Measurements from ENCODE around the gene ELSPBP1. TPM values are rescaled to one million over a fixed set of nuclear protein-coding genes. Genes with fewer than 3 reads are reported as not detected.

Gene ELSPBP1
- total and polyA plus RNA-seq, 2 donors (not counting 1 experiment from before 2014, with no cell fraction given): not detected

GRCh38 chr19:48053076-48053475, 58.6 kb downstream of the ELSPBP1 start:
- no peak for DNase-seq (ENCODE audit: low read depth in 2 of 2)
- no peak overlapping the region for H3K4me2 ChIP-seq (ENCODE audit: extremely low read depth, insufficient read depth, low read length)
- H3K36me3 ChIP-seq (ENCODE audit: control insufficient read depth, insufficient read depth, low read length): no peaks in the 10 kb centered on the region
- no peaks in the 10 kb centered on the region for H3K27me3 ChIP-seq (ENCODE audit: control insufficient read depth, insufficient read depth, low read length)
- TF ChIP-seq CTCF (conservative IDR thresholded peaks at IDR 0.05 in 1 of 2, IDR thresholded peaks at IDR 0.05 in 1 of 2; ENCODE audit: low read depth in 1 of 2, low read length in 2 of 2): no peak
- no peak for TF ChIP-seq EZH2 (IDR thresholded peaks at IDR 0.05; ENCODE audit: low read length, missing control alignments)
- H4K20me1 ChIP-seq (ENCODE audit: control insufficient read depth, extremely low read depth, insufficient read depth, low read length): no peaks in the 10 kb centered on the region
- no peak overlapping the region for H3K9ac ChIP-seq (ENCODE audit: insufficient read depth, low read length)
- H3K4me1 ChIP-seq (ENCODE audit: control insufficient read depth, extremely low read depth, insufficient read depth, low read length): no peaks in the 10 kb centered on the region
- H2AFZ ChIP-seq (ENCODE audit: low read length): no peak overlapping the region
- H3K27ac ChIP-seq (ENCODE audit: insufficient read depth, low read length): no peak overlapping the region
- H3K4me3 ChIP-seq (replicated peaks in 1 of 4; ENCODE audit: control extremely low read depth in 1 of 4, insufficient read depth in 1 of 4, low read depth in 3 of 4, low read length in 4 of 4): no peak overlapping the region
- H3K79me2 ChIP-seq (ENCODE audit: control insufficient read depth, insufficient read depth, low read length): no peaks in the 10 kb centered on the region
- no peaks in the 10 kb centered on the region for H3K9me3 ChIP-seq (ENCODE audit: control insufficient read depth, insufficient read depth, low read depth, low read length)

GRCh38 chr19:48053856-48054255, 59.4 kb downstream of the ELSPBP1 start:
- no peak overlapping the region for H3K4me2 ChIP-seq (ENCODE audit: extremely low read depth, insufficient read depth, low read length)
- no peak overlapping the region for H3K9ac ChIP-seq (ENCODE audit: insufficient read depth, low read length)
- no peak for DNase-seq (ENCODE audit: low read depth in 2 of 2)
- no peak for TF ChIP-seq CTCF (conservative IDR thresholded peaks at IDR 0.05 in 1 of 2, IDR thresholded peaks at IDR 0.05 in 1 of 2; ENCODE audit: low read depth in 1 of 2, low read length in 2 of 2)
- TF ChIP-seq EZH2 (IDR thresholded peaks at IDR 0.05; ENCODE audit: low read length, missing control alignments): no peak
- no peak overlapping the region for H2AFZ ChIP-seq (ENCODE audit: low read length)
- H3K79me2 ChIP-seq (ENCODE audit: control insufficient read depth, insufficient read depth, low read length): no peaks in the 10 kb centered on the region
- no peak overlapping the region for H3K4me3 ChIP-seq (replicated peaks in 1 of 4; ENCODE audit: control extremely low read depth in 1 of 4, insufficient read depth in 1 of 4, low read depth in 3 of 4, low read length in 4 of 4)
- no peaks in the 10 kb centered on the region for H3K27me3 ChIP-seq (ENCODE audit: control insufficient read depth, insufficient read depth, low read length)
- no peaks in the 10 kb centered on the region for H3K9me3 ChIP-seq (ENCODE audit: control insufficient read depth, insufficient read depth, low read depth, low read length)
- no peaks in the 10 kb centered on the region for H3K4me1 ChIP-seq (ENCODE audit: control insufficient read depth, extremely low read depth, insufficient read depth, low read length)
- no peaks in the 10 kb centered on the region for H3K36me3 ChIP-seq (ENCODE audit: control insufficient read depth, insufficient read depth, low read length)
- H4K20me1 ChIP-seq (ENCODE audit: control insufficient read depth, extremely low read depth, insufficient read depth, low read length): no peaks in the 10 kb centered on the region
- no peak overlapping the region for H3K27ac ChIP-seq (ENCODE audit: insufficient read depth, low read length)

GRCh38 chr19:48059331-48059730, 64.9 kb downstream of the ELSPBP1 start:
- Histone ChIP-seq H2AFZ (ENCODE audit: low read length) (no peak overlapping the region), H3K4me3 (replicated peaks in 1 of 4; ENCODE audit: control extremely low read depth in 1 of 4, insufficient read depth in 1 of 4, low read depth in 3 of 4, low read length in 4 of 4) (no peak overlapping the region), H3K27me3 (ENCODE audit: control insufficient read depth, insufficient read depth, low read length) (no peaks in the 10 kb centered on the region)

More at GRCh38 chr19:48059331-48059730, 64.9 kb downstream of the ELSPBP1 start:
- TF ChIP-seq CTCF (conservative IDR thresholded peaks at IDR 0.05 in 1 of 2, IDR thresholded peaks at IDR 0.05 in 1 of 2; ENCODE audit: low read depth in 1 of 2, low read length in 2 of 2): no peak
- no peak for TF ChIP-seq EZH2 (IDR thresholded peaks at IDR 0.05; ENCODE audit: low read length, missing control alignments)
- Histone ChIP-seq H3K9me3 (ENCODE audit: control insufficient read depth, insufficient read depth, low read depth, low read length) (no peaks in the 10 kb centered on the region), H3K4me1 (ENCODE audit: control insufficient read depth, extremely low read depth, insufficient read depth, low read length) (no peaks in the 10 kb centered on the region), H3K4me2 (ENCODE audit: extremely low read depth, insufficient read depth, low read length) (no peak overlapping the region), H4K20me1 (ENCODE audit: control insufficient read depth, extremely low read depth, insufficient read depth, low read length) (no peaks in the 10 kb centered on the region), H3K79me2 (ENCODE audit: control insufficient read depth, insufficient read depth, low read length) (no peaks in the 10 kb centered on the region), H3K9ac (ENCODE audit: insufficient read depth, low read length) (no peak overlapping the region), H3K27ac (ENCODE audit: insufficient read depth, low read length) (no peak overlapping the region), H3K36me3 (ENCODE audit: control insufficient read depth, insufficient read depth, low read length) (no peaks in the 10 kb centered on the region)
- no peak for DNase-seq (ENCODE audit: low read depth in 2 of 2)

Measured in fibroblast of lung (primary cell).